RWPE1 (cell line): Measurements from ENCODE around the gene ANO4.

Source experiments
- CTCF ChIA-PET: fragments of 350-600 bp; sonication (Branson Sonifier 250); formaldehyde crosslinking; extraction: SDS; loops from one replicate; lab custom pipeline; 2021; lab: Yijun Ruan, JAX
- POLR2A ChIA-PET: fragments of 400-600 bp; formaldehyde crosslinking; extraction: SDS; loops from one replicate; lab custom pipeline; 2020; ENCODE audit warnings: antibody characterized with exemption; ENCODE audit not compliant: low non-redundant PET; lab: Yijun Ruan, JAX
- DNase-seq: peaks from one replicate; pipeline ENCODE4 v3.0.0; 2012; ENCODE audit warnings: low spot score
- H3K27ac ChIP-seq: fragments of 450-650 bp; 2 replicates; pipeline ENCODE4 v1.5.1; 2017
- CTCF ChIP-seq: fragments of 450-650 bp; conservative IDR thresholded peaks from 2 replicates; pipeline ENCODE4 v1.5.1; 2017; ENCODE audit warnings: low read depth, mild to moderate bottlenecking

ANO4 gene

DNA sequence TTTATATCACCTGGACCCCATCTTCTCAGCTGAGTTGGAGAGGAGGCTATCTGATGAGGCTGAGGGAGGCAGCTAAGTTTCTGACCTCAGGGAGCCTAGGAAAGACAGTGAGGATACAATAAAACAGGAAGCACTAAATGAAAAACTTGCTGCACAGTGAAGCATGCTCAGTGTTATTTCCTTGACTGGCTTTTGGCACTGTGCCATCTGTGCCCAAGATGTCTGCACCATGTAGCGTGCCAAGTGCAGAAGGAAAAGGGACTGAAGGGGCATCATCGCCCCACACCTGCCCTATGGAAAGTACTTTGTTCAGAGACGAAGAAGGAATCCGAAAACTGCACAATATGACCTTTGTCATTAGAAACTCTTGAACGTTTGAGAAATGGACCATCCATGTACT, 102.7 kb downstream of the ANO4 start:
- TF ChIP-seq CTCF, result no peak
- DNase-seq, result no peak
- POLR2A ChIA-PET, result no interaction called here
- CTCF ChIA-PET, result no interaction called here
- no peak overlapping the region for H3K27ac ChIP-seq

- no peak for DNase-seq
- H3K27ac ChIP-seq, result no peak overlapping the region
- POLR2A ChIA-PET, result no interaction called here
- CTCF ChIA-PET, result no interaction called here
- no peak for TF ChIP-seq CTCF
Measured at GRCh38 chr12:100899301-100899700, 104.7 kb downstream of the ANO4 start.

DNA sequence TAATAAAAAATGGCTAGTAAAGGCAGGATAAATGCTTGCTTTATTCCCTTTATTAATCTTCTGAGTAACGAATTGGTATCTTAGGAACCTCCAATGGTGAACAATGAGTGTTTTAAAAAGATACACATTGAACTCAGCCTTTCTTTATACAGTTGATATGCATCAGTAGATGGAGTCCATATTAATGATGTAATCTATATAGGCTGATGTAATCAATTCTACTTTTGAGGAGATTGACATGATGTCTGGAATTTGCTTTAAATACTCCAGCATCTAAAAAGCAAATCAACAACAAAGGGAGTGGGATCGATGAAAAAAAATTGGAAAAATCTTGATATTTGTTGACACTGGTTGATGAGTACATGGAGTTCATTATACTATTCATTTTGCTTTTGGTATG, 106.2 kb downstream of the ANO4 start:
- no peak for DNase-seq
- no peak overlapping the region for H3K27ac ChIP-seq
- ChIA-PET POLR2A (no interaction called here), CTCF (no interaction called here)
- no peak for TF ChIP-seq CTCF

DNA sequence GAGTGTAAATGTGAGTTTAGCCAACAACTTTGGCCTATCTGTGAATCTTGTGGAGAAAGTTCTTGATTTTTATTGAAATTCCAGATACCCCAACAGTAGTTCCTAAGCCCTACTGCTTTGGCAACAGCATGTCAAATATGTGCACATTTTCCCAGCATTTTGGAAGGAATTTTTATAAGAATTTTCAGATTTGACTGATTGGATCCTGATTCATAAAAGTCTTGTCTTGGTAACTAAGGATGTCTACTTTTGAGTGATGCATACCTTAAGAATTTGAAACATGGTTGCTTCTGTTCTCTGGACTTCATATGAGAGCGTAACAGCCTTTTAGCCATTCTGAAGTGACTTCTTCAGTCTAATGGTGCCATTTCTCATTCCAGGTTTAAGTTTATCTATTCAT, 106.7 kb downstream of the ANO4 start:
- POLR2A ChIA-PET, result no interaction called here
- no peak for TF ChIP-seq CTCF
- no peak for DNase-seq
- no peak overlapping the region for H3K27ac ChIP-seq
- CTCF ChIA-PET, result no interaction called here

DNA sequence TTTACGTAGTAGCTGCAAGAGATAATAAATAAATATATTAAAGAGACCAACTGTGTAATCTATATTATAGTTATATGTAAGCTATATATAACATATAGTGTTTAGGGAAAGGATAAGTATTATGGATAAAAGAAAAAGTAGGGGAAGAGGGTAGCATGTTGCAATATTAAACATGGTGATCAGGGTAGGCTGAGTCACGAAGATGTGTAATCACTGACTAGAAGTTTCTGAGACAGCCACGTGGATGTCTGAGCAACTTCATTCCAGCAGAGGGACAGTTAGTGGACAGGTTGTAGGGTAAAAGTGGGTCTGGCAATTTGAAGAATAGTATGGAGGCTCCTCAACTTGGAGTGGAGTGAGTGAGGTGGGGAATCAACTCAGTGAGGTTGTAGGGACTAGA, 109.7 kb downstream of the ANO4 start:
- ChIA-PET CTCF (no interaction called here), POLR2A (no interaction called here)
- no peak for TF ChIP-seq CTCF
- no peak overlapping the region for H3K27ac ChIP-seq
- DNase-seq, result no peak

DNA sequence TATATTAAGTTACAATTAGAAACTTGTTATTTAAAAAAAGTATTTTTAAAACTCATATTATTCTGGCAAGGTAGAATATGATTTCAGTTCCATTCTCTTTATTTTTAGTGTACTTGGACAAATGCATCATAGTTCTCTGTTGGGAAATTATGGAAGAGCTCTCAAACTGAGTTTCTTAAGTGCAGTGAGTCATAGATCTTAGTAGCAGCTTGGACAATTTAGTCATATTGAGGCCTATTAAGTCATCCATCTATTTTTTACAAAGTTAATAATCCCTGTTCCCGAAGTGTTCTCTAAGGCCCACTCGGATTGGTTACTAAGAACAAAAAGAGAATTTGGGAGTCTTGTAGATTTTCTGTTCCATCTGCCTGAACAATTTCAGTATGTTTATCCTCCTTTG, 113.9 kb downstream of the ANO4 start:
- H3K27ac ChIP-seq, result no peak overlapping the region
- ChIA-PET POLR2A (no interaction called here), CTCF (no interaction called here)
- TF ChIP-seq CTCF, result no peak
- DNase-seq, result peak; percentile 35
